ENCODE data around the gene RAD9A. TPM values are rescaled to one million over a fixed set of nuclear protein-coding genes. Genes with fewer than 3 reads are reported as not detected.

Gene RAD9A
- total RNA-seq, 1 experiment from 2014 or later = 20.9 TPM

- H3K27ac ChIP-seq (ENCODE audit: insufficient read length, low read depth, low read length) = no peak overlapping the region
- Mint-ChIP-seq H3K27ac (no peak overlapping the region), H3K4me3 (no peak overlapping the region), H3K9me3 (no peaks in the 10 kb centered on the region), H3K4me1 (peaks cover 18 to 22% of the 10 kb centered on the region in 2 experiments), H3K27me3 (ENCODE audit: low read depth) (peaks cover 14% of the 10 kb centered on the region), H3K36me3 (ENCODE audit: insufficient read depth in 1 of 3, low read depth in 3 of 3) (no peaks in the 10 kb centered on the region)
- H4K91ac ChIP-seq (ENCODE audit: insufficient read length, low read depth, low read length) = no peak overlapping the region
- H4K20me1 ChIP-seq (ENCODE audit: control insufficient read depth, insufficient read depth, insufficient read length) = no peaks in the 10 kb centered on the region
- H4K5ac ChIP-seq (ENCODE audit: insufficient read length, low read depth, low read length) = no peak overlapping the region
- TF ChIP-seq, protein P1, sequence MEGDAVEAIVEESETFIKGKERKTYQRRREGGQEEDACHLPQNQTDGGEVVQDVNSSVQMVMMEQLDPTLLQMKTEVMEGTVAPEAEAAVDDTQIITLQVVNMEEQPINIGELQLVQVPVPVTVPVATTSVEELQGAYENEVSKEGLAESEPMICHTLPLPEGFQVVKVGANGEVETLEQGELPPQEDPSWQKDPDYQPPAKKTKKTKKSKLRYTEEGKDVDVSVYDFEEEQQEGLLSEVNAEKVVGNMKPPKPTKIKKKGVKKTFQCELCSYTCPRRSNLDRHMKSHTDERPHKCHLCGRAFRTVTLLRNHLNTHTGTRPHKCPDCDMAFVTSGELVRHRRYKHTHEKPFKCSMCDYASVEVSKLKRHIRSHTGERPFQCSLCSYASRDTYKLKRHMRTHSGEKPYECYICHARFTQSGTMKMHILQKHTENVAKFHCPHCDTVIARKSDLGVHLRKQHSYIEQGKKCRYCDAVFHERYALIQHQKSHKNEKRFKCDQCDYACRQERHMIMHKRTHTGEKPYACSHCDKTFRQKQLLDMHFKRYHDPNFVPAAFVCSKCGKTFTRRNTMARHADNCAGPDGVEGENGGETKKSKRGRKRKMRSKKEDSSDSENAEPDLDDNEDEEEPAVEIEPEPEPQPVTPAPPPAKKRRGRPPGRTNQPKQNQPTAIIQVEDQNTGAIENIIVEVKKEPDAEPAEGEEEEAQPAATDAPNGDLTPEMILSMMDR (conservative IDR thresholded peaks at IDR 0.05) = no peak
- no peaks in the 10 kb centered on the region for H3K27me3 ChIP-seq (ENCODE audit: insufficient read depth, low read length)
- no peaks in the 10 kb centered on the region for H3K4me1 ChIP-seq (ENCODE audit: insufficient read depth, low read length)
- H3K9me3 ChIP-seq (ENCODE audit: control insufficient read depth, low read depth, low read length) = no peaks in the 10 kb centered on the region
- H2AK5ac ChIP-seq (ENCODE audit: insufficient read length, low read length) = no peak overlapping the region
- no peaks in the 10 kb centered on the region for H3K23me2 ChIP-seq (ENCODE audit: insufficient read length, low read depth, low read length, poor library complexity, severe bottlenecking)
- no peak for DNase-seq
- H2BK15ac ChIP-seq (ENCODE audit: low read depth, low read length) = no peak overlapping the region
- no peak overlapping the region for H3K14ac ChIP-seq (ENCODE audit: insufficient read depth, low read length)
- H3K18ac ChIP-seq (ENCODE audit: insufficient read length, low read depth, low read length) = no peak overlapping the region
- no peak overlapping the region for H3K4me2 ChIP-seq (ENCODE audit: insufficient read depth, insufficient read length, low read length)
- no peak overlapping the region for H2BK120ac ChIP-seq (ENCODE audit: low read depth, low read length, poor library complexity, severe bottlenecking)
- no peaks in the 10 kb centered on the region for H3K79me2 ChIP-seq (ENCODE audit: insufficient read depth, low read length)
- H3T11ph ChIP-seq (ENCODE audit: low read length) = no peak overlapping the region
- H3K23ac ChIP-seq (ENCODE audit: insufficient read length, low read depth, low read length) = no peak overlapping the region
- H2BK5ac ChIP-seq (ENCODE audit: insufficient read length, low read length) = no peak overlapping the region
- no peak overlapping the region for H3K4ac ChIP-seq (ENCODE audit: low read depth, low read length)
- no CpG with 5 or more reads among the region's 13 CpGs for WGBS (ENCODE audit: extremely low coverage, insufficient read length, low lambda C conversion rate)
- no peak overlapping the region for H3K56ac ChIP-seq (ENCODE audit: insufficient read length, low read depth, low read length)
- H3K79me1 ChIP-seq (ENCODE audit: insufficient read depth, low read depth, low read length, poor library complexity, severe bottlenecking) = no peaks in the 10 kb centered on the region
- no peak overlapping the region for H2BK12ac ChIP-seq (ENCODE audit: insufficient read length, low read depth, low read length)
- no peak overlapping the region for H2BK20ac ChIP-seq (ENCODE audit: low read depth, low read length, poor library complexity, severe bottlenecking)
- H4K8ac ChIP-seq (replicated peaks; ENCODE audit: insufficient read length, low read depth, low read length) = no peak overlapping the region
- H2AFZ ChIP-seq (ENCODE audit: low read length) = no peak overlapping the region
- no peak overlapping the region for H3K9ac ChIP-seq (ENCODE audit: extremely low read depth, insufficient read length, low read length)
Observed at GRCh38 chr11:67423466-67423865, 31.7 kb downstream of the RAD9A start.

All from H9 (cell line).